Mesenchymal stem cell (in vitro differentiated cells and primary cell): ENCODE data around the gene COL1A2.

Experiments
- DNase-seq: peaks from one replicate; pipeline ENCODE4 v3.0.0-alpha.2; 2013
- H2AFZ ChIP-seq: one replicate; pipeline ENCODE4 v1.6.1; 2013; ENCODE audit warnings: low read depth, mild to moderate bottlenecking, control low read depth, inconsistent platforms, low read length, moderate library complexity
- H2AK5ac ChIP-seq: 2 replicates; pipeline ENCODE4 v1.6.1; 2013; ENCODE audit warnings: low read length, moderate library complexity, mild to moderate bottlenecking, inconsistent platforms; ENCODE audit not compliant: severe bottlenecking
- H2BK120ac ChIP-seq: one replicate; pipeline ENCODE4 v1.6.1; 2013; ENCODE audit warnings: low read depth, mild to moderate bottlenecking, inconsistent platforms, low read length, moderate library complexity
- H2BK12ac ChIP-seq, 2 experiments: one replicate each; pipeline ENCODE4 v1.6.1; 2013; ENCODE audit warnings: inconsistent platforms in 2 of 2, low read length in 2 of 2, mild to moderate bottlenecking in 2 of 2, moderate library complexity in 2 of 2, control low read depth in 1 of 2
- H2BK15ac ChIP-seq: one replicate; pipeline ENCODE4 v1.6.1; 2013; ENCODE audit warnings: mild to moderate bottlenecking, low read depth, inconsistent platforms; ENCODE audit not compliant: poor library complexity, severe bottlenecking
- H2BK5ac ChIP-seq: 2 replicates; pipeline ENCODE4 v1.6.1; 2013; ENCODE audit warnings: low read depth, mild to moderate bottlenecking, low read length, control low read depth, inconsistent platforms; ENCODE audit not compliant: poor library complexity, severe bottlenecking
- H3K14ac ChIP-seq, 2 experiments: one replicate each; pipeline ENCODE4 v1.6.1; 2013; ENCODE audit warnings: inconsistent platforms in 2 of 2, low read length in 2 of 2, control low read depth in 1 of 2, mild to moderate bottlenecking in 1 of 2, moderate library complexity in 1 of 2
- H3K18ac ChIP-seq, 2 experiments: one replicate each; pipeline ENCODE4 v1.6.1; 2013; ENCODE audit warnings: inconsistent platforms in 2 of 2, low read length in 2 of 2, control low read depth in 1 of 2, low read depth in 1 of 2, mild to moderate bottlenecking in 1 of 2
- H3K23ac ChIP-seq, 2 experiments: one replicate each; pipeline ENCODE4 v1.6.1; 2013; ENCODE audit warnings: inconsistent platforms in 2 of 2, low read length in 2 of 2, mild to moderate bottlenecking in 2 of 2, moderate library complexity in 2 of 2, control low read depth in 1 of 2
- H3K27ac ChIP-seq: 2 replicates; pipeline ENCODE4 v1.5.1; 2013; ENCODE audit warnings: mild to moderate bottlenecking, moderate library complexity, low read length, control low read depth, inconsistent platforms; ENCODE audit not compliant: poor library complexity, severe bottlenecking
- H3K27me3 ChIP-seq, 2 experiments: 2 replicates each; pipeline versions ENCODE4 v1.6.1 to v1.7.0; 2013; ENCODE audit warnings: low read length in 2 of 2, mild to moderate bottlenecking in 2 of 2, moderate library complexity in 2 of 2, control low read depth in 1 of 2, inconsistent platforms in 1 of 2; ENCODE audit not compliant: control insufficient read depth in 1 of 2, insufficient read depth in 1 of 2
- H3K36me3 ChIP-seq, 2 experiments: 2 replicates each; pipeline versions ENCODE4 v1.6.1 to v1.7.0; 2013; ENCODE audit warnings: low read length in 2 of 2, control low read depth in 1 of 2, inconsistent platforms in 1 of 2, low read depth in 1 of 2, mild to moderate bottlenecking in 1 of 2; ENCODE audit not compliant: insufficient read depth in 2 of 2, control insufficient read depth in 1 of 2
- H3K4ac ChIP-seq, 2 experiments: one replicate each; pipeline ENCODE4 v1.6.1; 2013; ENCODE audit warnings: inconsistent platforms in 2 of 2, low read length in 2 of 2, mild to moderate bottlenecking in 2 of 2, moderate library complexity in 2 of 2, control low read depth in 1 of 2, low read depth in 1 of 2
- H3K4me1 ChIP-seq: 2 replicates; pipeline ENCODE4 v1.6.1; 2013; ENCODE audit warnings: low read depth, low read length, control low read depth; ENCODE audit not compliant: control insufficient read depth, insufficient read depth
- H3K4me2 ChIP-seq: 2 replicates; pipeline ENCODE4 v1.6.1; 2013; ENCODE audit warnings: low read length, mild to moderate bottlenecking, inconsistent platforms; ENCODE audit not compliant: poor library complexity, severe bottlenecking
- H3K4me3 ChIP-seq, 2 experiments: 2 replicates each; pipeline versions ENCODE4 v1.5.1 to v1.7.0; 2013; ENCODE audit warnings: low read length in 2 of 2, mild to moderate bottlenecking in 2 of 2, control low read depth in 1 of 2, low read depth in 1 of 2; ENCODE audit not compliant: insufficient read depth in 1 of 2
- H3K79me1 ChIP-seq: replicated peaks from 2 replicates; pipeline ENCODE4 v1.6.1; 2013; ENCODE audit warnings: mild to moderate bottlenecking, control low read depth, low read length, inconsistent platforms; ENCODE audit not compliant: poor library complexity, severe bottlenecking
- H3K9ac ChIP-seq: 2 replicates; pipeline ENCODE4 v1.7.0; 2013; ENCODE audit warnings: mild to moderate bottlenecking, low read length, moderate library complexity
- H3K9me3 ChIP-seq: 2 replicates; pipeline ENCODE4 v1.7.0; 2013; ENCODE audit warnings: mild to moderate bottlenecking, low read length; ENCODE audit not compliant: control insufficient read depth
- H4K8ac ChIP-seq: one replicate; pipeline ENCODE4 v1.6.1; 2013; ENCODE audit warnings: inconsistent platforms, mild to moderate bottlenecking, low read length, moderate library complexity
- H4K91ac ChIP-seq: one replicate; pipeline ENCODE4 v1.6.1; 2013; ENCODE audit warnings: mild to moderate bottlenecking, low read length, inconsistent platforms
- WGBS: methylation state at CpG from one replicate; pipeline ENCODE4 v1.1.7; 2013; ENCODE audit warnings: mixed read lengths; 5-methylcytosine and 5-hydroxymethylcytosine counted together

The COL1A2 gene

GRCh38 chr7:94444813-94445212 lies 50.1 kb downstream of the COL1A2 start:
- WGBS: 22% methylated on average over 1 of the region's 2 CpGs

GRCh38 chr7:94445696-94446194 lies 51.0 kb downstream of the COL1A2 start:
- Histone ChIP-seq H2AFZ (no peak overlapping the region), H3K9ac (no peak overlapping the region), H3K4ac (no peak overlapping the region), H2BK120ac (no peak overlapping the region), H3K18ac (no peak overlapping the region), H3K9me3 (no peaks in the 10 kb centered on the region), H4K8ac (no peak overlapping the region), H3K4me2 (no peak overlapping the region), H3K4me3 (no peak overlapping the region), H2BK15ac (no peak overlapping the region), H2BK5ac (no peak overlapping the region), H3K23ac (no peak overlapping the region), H3K27me3 (no peaks in the 10 kb centered on the region), H2AK5ac (no peak overlapping the region), H4K91ac (no peak overlapping the region), H3K14ac (no peak overlapping the region), H3K4me1 (no peaks in the 10 kb centered on the region), H3K36me3 (no peaks in the 10 kb centered on the region), H3K79me1 (no peaks in the 10 kb centered on the region), H3K27ac (no peak overlapping the region), H2BK12ac (no peak overlapping the region)
- 50% methylated on average over 2 of the region's 2 CpGs for WGBS
- DNase-seq: no peak

More at GRCh38 chr7:94444813-94445212, 50.1 kb downstream of the COL1A2 start:
- Histone ChIP-seq H2AFZ (no peak overlapping the region), H3K4me3 (no peak overlapping the region), H3K23ac (no peak overlapping the region), H2BK120ac (no peak overlapping the region), H4K8ac (no peak overlapping the region), H3K9me3 (no peaks in the 10 kb centered on the region), H3K9ac (no peak overlapping the region), H3K79me1 (no peaks in the 10 kb centered on the region), H3K27me3 (no peaks in the 10 kb centered on the region), H3K27ac (no peak overlapping the region), H2BK5ac (no peak overlapping the region), H3K4ac (no peak overlapping the region), H2AK5ac (no peak overlapping the region), H3K18ac (no peak overlapping the region), H3K14ac (no peak overlapping the region), H2BK15ac (no peak overlapping the region), H3K4me1 (no peaks in the 10 kb centered on the region), H3K4me2 (no peak overlapping the region), H3K36me3 (no peaks in the 10 kb centered on the region), H4K91ac (no peak overlapping the region), H2BK12ac (no peak overlapping the region)
- DNase-seq: no peak

- Histone ChIP-seq H4K8ac (no peak overlapping the region), H3K4me3 (no peak overlapping the region), H3K14ac (no peak overlapping the region), H3K27ac (no peak overlapping the region), H3K18ac (no peak overlapping the region), H3K79me1 (no peaks in the 10 kb centered on the region), H3K4me2 (no peak overlapping the region), H3K4ac (no peak overlapping the region), H3K4me1 (no peaks in the 10 kb centered on the region), H2BK5ac (no peak overlapping the region), H2AFZ (no peak overlapping the region), H2BK120ac (no peak overlapping the region), H2BK15ac (no peak overlapping the region), H3K36me3 (no peaks in the 10 kb centered on the region), H3K9ac (no peak overlapping the region), H4K91ac (no peak overlapping the region), H2AK5ac (no peak overlapping the region), H3K23ac (no peak overlapping the region), H2BK12ac (no peak overlapping the region), H3K27me3 (no peaks in the 10 kb centered on the region), H3K9me3 (no peaks in the 10 kb centered on the region)
- 100% methylated on average over 3 of the region's 5 CpGs for WGBS
- no peak for DNase-seq
These were observed 51.6 kb downstream of the COL1A2 start for GRCh38 chr7:94446308-94446707.

DNA sequence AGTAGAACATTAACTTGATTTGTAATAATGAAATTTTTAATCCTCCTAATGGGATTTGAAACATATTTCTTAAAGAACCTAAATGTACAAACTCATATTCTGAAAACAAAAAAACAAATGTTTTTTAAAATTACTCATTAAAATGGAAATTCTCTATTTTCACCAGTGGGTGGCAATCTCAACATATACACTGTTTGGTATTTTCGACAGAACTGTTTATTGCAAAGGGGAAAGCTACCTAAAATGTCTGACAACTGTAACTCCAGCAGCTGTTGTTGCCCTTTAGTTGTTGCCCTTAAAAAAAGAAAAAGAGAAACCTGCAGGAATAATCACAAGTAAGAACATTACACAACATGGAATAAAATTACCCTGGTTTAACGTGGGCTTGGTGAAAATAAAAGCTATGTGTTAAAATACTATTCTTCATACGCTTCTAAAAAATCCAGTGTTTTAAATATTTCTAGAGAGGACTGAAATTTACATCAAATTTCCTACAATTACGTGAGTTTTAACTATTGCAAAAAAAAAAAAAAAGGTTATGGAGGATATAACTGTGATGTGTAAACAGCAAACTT lies 54.5 kb downstream of the COL1A2 start:
- Histone ChIP-seq H2AK5ac (no peak overlapping the region), H2BK12ac (no peak overlapping the region), H3K79me1 (no peaks in the 10 kb centered on the region), H3K18ac (no peak overlapping the region), H3K23ac (no peak overlapping the region), H3K9ac (no peak overlapping the region), H3K4ac (no peak overlapping the region), H3K4me2 (no peak overlapping the region), H3K27me3 (no peaks in the 10 kb centered on the region), H3K4me1 (no peaks in the 10 kb centered on the region), H2AFZ (no peak overlapping the region), H3K27ac (no peak overlapping the region), H3K14ac (no peak overlapping the region), H2BK15ac (no peak overlapping the region), H3K9me3 (no peaks in the 10 kb centered on the region), H2BK120ac (no peak overlapping the region), H4K8ac (no peak overlapping the region), H3K36me3 (no peaks in the 10 kb centered on the region), H4K91ac (no peak overlapping the region), H2BK5ac (no peak overlapping the region), H3K4me3 (no peak overlapping the region)
- DNase-seq: peak; percentile 52
- WGBS: no CpG with 5 or more reads among the region's 4 CpGs
